ENCODE data around the gene LTN1.

The LTN1 gene

GRCh38 chr21:28963831-28964230 is 28.8 kb downstream of the LTN1 start:
- no peak for DNase-seq (ENCODE audit: low read depth)
- TF ChIP-seq POLR2A (IDR thresholded peaks at IDR 0.05; ENCODE audit: extremely low read depth, insufficient read length) = no peak
- no peak for TF ChIP-seq MAX (IDR thresholded peaks at IDR 0.05; ENCODE audit: low read depth, low read length)
- TF ChIP-seq MYC (IDR thresholded peaks at IDR 0.05; ENCODE audit: low read depth, low read length) = no peak
- no peak for TF ChIP-seq CTCF (IDR thresholded peaks at IDR 0.05; ENCODE audit: low read depth, low read length)
- H3K4me3 ChIP-seq (ENCODE audit: low read depth, low read length) = no peak overlapping the region

- TF ChIP-seq POLR2A (IDR thresholded peaks at IDR 0.05; ENCODE audit: extremely low read depth, insufficient read length) (no peak), CTCF (IDR thresholded peaks at IDR 0.05; ENCODE audit: low read depth, low read length) (no peak)
- no peak overlapping the region for H3K4me3 ChIP-seq (ENCODE audit: low read depth, low read length)
- no peak for DNase-seq (ENCODE audit: low read depth)
These were observed 30.2 kb downstream of the LTN1 start for GRCh38 chr21:28962465-28962864.

- TF ChIP-seq MAX (IDR thresholded peaks at IDR 0.05; ENCODE audit: low read depth, low read length) (no peak), MYC (IDR thresholded peaks at IDR 0.05; ENCODE audit: low read depth, low read length) (no peak), CTCF (IDR thresholded peaks at IDR 0.05; ENCODE audit: low read depth, low read length) (no peak), POLR2A (IDR thresholded peaks at IDR 0.05; ENCODE audit: extremely low read depth, insufficient read length) (no peak)
- H3K4me3 ChIP-seq (ENCODE audit: low read depth, low read length) = no peak overlapping the region
- no peak for DNase-seq (ENCODE audit: low read depth)
These were observed 30.8 kb downstream of the LTN1 start for GRCh38 chr21:28961927-28962326.

GRCh38 chr21:28960245-28960644 is 32.4 kb downstream of the LTN1 start:
- TF ChIP-seq MAX (IDR thresholded peaks at IDR 0.05; ENCODE audit: low read depth, low read length) (no peak), CTCF (IDR thresholded peaks at IDR 0.05; ENCODE audit: low read depth, low read length) (no peak), POLR2A (IDR thresholded peaks at IDR 0.05; ENCODE audit: extremely low read depth, insufficient read length) (no peak), MYC (IDR thresholded peaks at IDR 0.05; ENCODE audit: low read depth, low read length) (no peak)
- no peak for DNase-seq (ENCODE audit: low read depth)
- no peak overlapping the region for H3K4me3 ChIP-seq (ENCODE audit: low read depth, low read length)

- DNase-seq (ENCODE audit: low read depth) = no peak
- TF ChIP-seq POLR2A (IDR thresholded peaks at IDR 0.05; ENCODE audit: extremely low read depth, insufficient read length) (no peak), CTCF (IDR thresholded peaks at IDR 0.05; ENCODE audit: low read depth, low read length) (no peak), MAX (IDR thresholded peaks at IDR 0.05; ENCODE audit: low read depth, low read length) (no peak), MYC (IDR thresholded peaks at IDR 0.05; ENCODE audit: low read depth, low read length) (no peak)
- no peak overlapping the region for H3K4me3 ChIP-seq (ENCODE audit: low read depth, low read length)
These were observed 33.1 kb downstream of the LTN1 start for GRCh38 chr21:28959367-28960099.

- H3K4me3 ChIP-seq (ENCODE audit: low read depth, low read length) = no peak overlapping the region
- TF ChIP-seq MYC (IDR thresholded peaks at IDR 0.05; ENCODE audit: low read depth, low read length) (no peak), POLR2A (IDR thresholded peaks at IDR 0.05; ENCODE audit: extremely low read depth, insufficient read length) (no peak), CTCF (IDR thresholded peaks at IDR 0.05; ENCODE audit: low read depth, low read length) (no peak), MAX (IDR thresholded peaks at IDR 0.05; ENCODE audit: low read depth, low read length) (no peak)
- DNase-seq (ENCODE audit: low read depth) = no peak
These were observed 39.4 kb downstream of the LTN1 start for GRCh38 chr21:28953247-28953646.
